Ammon's horn (tissue), 1 donor: ENCODE results near the gene FGD3.
A peak's percentile ranks its signal among the peaks of the same experiment; 100 is the strongest.

Experiments used
- DNase-seq: peaks from one replicate; pipeline ENCODE4 v3.0.0-alpha.2; 2016; ENCODE audit warnings: low spot score

The FGD3 gene

DNA sequence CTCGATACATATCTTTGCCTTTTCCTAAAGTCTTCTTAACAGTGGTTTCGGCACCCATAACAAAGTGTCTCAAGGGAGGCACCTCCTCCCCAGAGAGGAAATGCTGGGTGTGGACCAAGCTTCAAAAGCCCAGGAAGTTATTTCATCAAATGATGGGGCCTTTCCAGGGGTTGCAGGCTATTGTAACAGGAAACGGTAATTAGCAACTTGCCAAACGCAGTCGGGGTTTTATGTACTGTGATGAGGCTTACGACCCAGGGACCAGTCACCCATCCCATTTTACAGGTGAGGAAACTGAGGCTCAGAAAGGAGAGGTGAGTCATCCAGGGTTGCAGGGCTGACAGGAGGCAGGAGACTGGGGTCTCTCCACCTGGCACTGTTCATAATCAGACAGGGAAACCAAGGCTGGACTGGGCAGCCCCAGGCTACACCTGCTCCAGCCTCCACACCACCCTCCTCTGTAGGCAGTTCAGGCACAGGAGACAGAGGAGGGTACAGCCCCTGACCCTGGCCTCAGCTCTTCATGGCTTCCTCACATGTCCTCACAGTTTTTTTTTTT is 81.2 kb downstream of the FGD3 start:
- no peak for DNase-seq

DNA sequence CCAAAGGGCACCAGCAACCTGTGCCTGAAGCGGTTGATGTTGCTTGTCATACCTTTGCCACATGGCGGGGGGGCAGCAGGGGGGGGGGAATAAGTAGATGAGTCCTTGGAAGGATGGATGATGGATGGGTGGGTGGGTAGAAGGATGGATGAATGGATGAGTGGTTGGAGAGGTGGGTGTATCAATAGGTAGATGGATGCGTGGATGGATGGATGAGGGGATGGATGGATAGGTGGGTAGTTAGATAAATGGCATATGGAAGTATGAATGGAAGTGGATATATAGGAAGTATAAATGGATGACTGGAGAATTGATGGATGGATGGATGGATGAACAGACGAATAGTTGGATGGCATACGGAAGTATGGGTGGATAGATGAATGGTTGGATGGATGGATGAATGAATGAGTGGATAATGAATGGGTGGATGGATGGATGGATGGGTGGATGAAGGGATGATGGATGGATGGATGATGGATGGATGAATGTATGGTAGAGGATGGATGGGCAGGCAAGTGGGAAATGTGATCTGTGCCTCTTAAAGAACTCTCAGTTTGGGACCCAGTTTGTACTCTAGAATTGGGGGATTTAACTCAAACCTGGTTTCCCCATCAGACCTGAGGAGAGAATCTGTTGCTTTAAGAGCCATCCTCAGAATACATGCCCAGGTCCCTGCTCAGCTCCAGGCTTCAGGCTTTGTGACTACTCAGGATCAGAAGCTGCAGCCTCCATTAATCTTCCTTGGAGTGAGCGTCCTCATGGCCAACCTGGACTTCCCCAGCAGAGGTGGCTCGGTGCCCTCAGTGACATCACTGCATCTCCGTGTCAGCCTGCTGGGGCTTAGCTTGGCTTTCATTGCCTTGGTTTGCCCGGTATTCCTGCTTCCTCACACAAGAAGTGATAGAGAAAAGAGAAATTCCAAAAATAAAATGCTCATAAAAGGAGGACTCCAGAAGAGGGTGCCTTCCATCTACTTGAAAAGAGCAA is 83.6 kb downstream of the FGD3 start:
- DNase-seq: no peak

DNA sequence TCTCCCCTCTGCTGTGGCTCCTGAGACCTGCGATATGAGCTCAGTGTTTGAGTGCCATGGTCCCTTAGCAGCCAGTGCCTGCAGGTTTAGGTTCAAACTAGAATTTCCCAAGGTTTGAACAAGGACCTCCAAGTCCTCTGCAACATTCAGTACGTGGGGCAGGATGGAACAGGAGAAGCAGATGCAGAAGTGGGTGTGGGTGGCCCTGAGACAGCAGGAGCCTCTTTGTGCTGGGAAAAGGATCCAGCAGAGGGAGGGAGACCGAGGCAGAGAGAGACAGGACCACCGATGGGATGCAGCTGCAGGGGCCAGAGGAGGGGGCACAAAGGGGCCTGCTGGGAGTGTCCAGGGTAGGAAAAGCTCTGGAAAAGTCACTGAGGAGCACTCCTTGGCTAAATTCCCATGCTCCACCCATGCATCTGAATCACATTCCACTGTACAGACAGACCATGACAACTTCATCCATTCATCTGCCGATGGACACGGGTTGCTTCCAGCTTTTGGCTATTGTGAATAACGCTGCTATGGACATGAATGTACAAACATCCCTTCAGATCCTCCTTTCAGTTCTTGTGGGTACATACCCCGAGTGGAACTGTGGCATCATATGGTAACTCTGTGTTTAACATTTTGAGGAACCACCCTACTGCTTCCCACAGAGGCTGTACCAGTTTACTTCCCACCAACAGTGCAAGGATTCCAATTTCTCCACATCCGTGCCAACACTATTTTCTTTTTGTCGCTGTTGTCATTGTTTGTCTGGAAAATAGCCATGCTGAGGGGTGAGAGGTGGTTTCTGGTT is 84.5 kb downstream of the FGD3 start:
- peak; percentile 65 for DNase-seq

DNA sequence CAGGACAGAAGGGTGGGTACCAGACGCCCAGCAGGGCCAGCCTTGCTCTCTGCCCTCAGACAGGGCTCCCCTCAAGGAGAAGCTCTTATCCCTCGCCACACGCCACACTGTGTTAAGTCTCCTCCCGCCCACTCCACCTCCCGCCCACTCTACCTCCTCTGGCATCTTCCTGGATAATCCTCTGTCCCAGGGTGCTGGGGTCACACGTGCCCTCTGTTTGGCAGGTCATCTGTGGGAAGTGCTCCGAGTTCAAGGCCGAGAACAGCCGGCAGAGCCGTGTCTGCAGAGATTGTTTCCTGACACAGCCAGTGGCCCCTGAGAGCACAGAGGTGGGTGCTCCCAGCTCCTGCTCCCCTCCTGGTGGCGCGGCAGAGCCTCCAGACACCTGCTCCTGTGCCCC is 85.2 kb downstream of the FGD3 start:
- no peak for DNase-seq

DNA sequence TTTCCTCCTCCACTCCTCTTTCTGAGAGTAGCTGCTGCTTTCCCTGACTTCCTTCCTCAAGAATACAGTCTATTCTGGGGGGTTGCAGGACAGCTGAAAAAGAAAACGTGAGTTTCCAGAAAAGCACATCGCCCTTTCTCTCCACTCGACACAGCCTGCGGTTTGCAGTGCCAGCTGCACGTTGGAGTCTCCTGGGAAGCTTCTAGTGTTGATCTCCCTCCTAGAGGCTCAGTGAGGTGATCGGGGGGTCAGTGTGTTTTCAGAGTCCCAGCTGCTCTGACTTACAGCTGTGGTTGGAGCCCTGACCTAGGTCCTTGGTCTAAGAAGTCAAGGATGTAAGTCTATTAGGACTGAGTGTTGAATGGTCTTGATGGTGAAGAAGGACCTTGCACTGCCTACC is 86.2 kb downstream of the FGD3 start:
- DNase-seq: no peak

DNA sequence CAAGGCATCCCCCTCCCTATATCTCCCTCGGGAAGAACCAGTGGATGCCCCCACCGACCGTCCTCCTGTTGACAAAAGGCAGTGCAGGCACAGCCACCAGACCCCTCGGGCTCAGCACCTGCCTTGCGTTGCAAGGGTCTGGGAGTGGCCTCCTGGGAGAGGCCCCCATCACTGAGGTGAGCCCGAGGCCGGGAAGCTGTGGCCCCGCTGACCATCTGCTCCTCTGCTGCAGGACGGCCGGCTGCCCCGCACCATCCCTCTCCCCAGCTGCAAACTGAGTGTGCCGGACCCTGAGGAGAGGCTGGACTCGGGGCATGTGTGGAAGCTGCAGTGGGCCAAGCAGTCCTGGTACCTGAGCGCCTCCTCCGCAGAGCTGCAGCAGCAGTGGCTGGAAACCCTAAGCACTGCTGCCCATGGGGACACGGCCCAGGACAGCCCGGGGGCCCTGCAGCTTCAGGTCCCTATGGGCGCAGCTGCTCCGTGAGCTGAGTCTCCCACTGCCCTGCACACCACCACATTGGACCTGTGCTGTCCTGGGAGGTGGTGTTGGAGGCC is 87.9 kb downstream of the FGD3 start:
- DNase-seq: no peak

DNA sequence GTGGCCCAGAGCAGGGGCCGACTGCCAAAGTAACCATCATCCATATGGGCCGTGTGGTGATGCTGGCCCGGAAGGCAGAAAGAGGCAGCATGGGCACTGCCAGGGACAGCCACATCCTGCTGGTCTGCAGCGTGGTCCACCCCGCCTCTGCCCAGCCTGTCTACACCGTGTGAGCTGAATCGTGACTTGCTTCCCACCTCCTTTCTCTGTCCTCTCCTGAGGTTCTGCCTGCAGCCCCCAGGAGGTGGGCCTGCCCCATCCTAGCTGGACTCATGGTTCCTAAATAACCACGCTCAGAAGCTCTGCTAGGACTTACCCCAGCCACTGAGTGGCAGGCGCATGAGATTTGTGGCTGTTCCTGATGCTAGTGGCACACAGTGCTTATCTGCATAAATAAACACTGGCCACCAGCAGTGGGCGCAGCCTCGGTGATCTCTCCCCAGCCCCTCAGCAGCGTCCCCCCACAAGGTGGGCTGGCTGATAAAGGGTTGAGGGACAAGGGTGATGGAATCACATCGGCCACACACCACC is 88.6 kb downstream of the FGD3 start:
- DNase-seq: peak; percentile 50

DNA sequence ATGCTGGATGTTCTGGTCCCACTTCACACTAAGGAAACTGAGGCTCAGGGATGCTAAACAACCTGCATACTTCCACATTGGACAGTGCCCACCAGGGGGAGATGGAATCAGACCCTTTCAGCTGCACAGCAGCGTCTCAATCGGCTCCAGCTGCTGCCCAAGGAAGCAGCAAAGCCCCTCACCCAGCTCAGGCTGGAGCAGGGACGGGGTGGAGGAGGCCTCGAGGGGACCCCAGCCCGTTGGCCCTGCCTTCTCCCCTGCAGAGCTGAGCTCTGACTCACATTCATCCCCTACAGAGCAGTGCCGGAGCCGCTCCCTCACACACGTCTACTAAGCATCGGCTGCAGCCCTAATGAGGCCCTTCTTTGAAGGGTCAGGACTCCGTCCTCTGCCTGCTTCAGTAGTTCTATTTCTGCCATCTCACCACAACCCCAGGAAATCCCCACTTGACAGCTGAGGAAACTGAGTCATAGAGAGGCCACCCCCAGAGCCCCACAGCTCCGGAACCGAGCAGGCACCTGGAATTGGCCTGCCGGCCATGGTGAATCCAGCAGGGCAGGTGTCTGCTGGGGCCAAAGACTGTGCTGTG is 89.7 kb downstream of the FGD3 start:
- no peak for DNase-seq

DNA sequence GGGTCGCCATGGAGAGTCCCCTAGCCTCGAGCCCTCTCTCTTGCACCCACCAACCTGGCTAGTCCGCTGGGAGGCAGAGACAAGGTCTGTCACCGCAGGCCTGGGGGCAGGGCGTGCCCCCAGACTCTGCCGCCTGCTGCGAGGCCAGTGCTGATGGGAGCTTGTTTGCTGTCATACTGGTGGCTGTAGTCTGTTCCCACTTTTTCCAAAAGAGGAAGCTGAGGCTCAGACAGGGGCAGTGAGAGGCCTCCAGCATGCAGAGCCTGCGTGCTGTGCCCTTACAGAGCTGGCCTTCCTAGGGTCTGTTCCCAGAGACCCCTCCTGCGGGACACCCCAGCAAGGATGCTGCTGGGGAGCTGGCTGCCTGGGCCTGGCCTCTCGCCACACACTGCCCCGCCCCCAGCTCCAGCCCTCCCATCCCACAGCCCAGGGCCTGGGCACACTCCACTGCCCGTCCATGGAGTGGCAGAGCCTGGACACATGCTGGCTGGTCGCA is 90.2 kb downstream of the FGD3 start:
- peak; percentile 72 for DNase-seq

DNA sequence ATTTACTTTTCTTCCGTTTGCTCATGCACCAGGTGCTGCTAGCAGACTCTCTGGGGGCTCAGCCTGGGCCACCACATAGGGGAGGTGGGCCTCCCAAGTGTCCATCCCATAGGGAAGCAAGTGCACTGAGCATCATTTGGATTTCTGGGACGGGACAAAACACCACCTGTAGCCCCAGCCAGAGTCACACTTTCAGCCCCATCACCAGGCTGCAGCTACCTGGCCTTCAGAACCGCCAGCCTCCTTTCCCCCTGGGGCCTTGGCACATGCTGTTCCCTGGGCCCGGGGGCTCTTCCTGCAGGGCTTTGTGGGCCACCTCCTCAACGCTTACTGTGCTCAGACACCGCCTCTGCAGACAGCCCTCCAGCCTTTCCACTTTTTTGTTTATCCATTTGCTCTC is 91.6 kb downstream of the FGD3 start:
- DNase-seq: no peak

DNA sequence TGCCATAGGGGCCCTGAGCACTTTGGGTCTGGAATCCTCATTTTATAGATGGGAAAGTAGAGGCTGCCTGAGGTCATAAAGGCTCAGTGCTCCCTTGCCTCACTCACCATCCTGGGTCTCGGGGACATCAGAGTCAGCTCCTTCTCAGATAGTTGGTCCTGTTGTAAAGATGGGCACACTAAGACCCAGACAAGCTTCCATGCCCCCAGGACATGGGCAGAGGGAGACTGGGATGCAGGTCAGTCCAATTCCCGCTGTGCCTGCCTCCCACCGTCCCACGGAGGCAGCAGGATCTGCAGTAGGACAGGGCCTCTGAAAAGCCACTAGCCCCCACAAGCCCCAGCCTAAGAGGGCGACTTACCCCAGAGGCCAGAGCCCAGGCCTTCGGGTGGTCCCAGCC is 92.1 kb downstream of the FGD3 start:
- no peak for DNase-seq

DNA sequence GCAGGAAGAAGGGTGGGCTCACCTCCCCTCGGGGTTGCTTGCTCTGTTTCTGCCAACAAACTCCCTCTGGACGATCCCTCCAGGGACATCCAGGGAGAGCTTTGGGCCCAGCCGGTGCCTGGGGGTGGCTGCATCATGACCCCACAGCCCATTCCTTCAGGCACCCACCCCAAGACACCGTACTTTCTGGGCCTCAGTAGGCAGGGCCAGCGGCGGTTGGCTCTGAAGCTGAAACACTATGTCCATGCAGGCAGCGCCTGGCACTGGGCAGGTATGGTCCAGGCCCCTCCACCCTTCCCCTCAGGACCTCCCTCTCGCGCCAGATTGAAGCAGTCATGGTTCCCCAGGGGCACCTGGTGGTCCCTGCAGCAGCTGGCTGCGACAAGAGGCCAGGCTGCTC is 92.7 kb downstream of the FGD3 start:
- DNase-seq: no peak

DNA sequence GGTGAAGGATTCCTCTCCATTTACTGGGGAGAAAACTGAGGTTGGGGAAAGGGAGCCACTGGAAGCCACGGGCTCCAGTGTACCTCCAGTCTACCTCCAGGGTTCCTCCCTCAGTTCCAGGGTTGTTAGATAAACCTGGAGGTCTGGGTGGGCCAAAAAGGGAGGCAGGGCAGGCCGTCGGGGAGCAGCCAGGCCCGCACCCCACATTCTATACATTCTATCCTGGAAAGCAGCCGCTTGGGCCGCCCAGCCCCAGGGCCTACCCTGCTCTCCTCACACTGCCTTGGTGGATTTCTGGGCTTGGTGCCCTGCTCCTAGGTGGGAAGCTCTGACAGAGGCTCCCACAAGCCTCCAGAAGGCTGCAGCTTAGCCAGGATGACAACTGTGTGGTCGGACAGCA is 93.1 kb downstream of the FGD3 start:
- no peak for DNase-seq

DNA sequence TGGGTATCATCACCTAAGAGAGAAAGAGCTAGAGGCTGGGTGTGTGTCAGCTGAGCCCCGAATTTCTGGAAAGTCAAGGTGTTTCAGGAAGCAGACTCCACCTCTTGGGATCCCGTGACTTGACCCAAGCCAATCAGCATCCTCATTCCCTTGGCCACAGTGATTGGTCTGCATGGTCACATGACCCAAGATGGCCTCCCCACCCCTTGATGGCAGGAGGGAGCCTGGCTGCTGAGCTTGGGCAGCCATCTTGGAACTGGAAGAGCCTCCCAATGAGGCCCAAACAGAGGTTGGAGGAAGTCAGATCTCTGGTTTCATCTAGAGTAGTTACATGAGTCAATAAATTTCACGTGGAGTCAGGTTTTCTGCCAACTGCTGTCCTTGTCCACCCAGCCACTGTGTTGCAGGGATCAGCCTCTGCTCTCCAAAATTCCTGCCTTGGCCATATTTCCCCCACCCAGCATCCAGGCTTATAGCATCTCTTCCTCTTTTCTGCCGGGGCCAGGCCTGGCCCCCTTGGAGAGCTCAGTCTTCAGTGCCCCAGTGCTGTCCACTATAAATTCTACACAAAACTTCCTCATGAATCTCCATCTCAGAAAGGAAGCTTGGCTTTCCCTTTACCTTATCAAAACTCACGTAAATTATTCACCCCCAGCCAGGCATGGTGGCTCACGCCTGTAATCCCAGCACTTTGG is 93.9 kb downstream of the FGD3 start:
- no peak for DNase-seq

DNA sequence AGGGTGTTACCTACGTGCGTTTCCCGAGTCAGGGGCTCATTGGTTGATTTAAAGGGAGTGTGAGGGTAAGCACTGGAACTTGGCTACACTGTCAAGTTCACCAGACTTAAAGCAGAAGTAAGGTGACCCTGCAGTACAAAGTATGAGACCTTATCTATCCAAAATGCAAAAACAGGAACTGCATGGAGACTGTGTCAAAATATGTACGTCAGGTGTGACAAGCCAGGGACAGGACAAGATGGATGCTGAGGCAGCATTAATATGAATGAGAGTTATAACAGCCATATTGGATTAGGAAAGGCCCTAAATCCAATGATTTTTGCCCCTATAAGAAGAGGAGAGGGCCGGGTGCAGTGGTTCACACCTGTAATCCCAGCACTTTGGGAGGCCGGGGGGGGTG is 95.8 kb downstream of the FGD3 start:
- DNase-seq: no peak

DNA sequence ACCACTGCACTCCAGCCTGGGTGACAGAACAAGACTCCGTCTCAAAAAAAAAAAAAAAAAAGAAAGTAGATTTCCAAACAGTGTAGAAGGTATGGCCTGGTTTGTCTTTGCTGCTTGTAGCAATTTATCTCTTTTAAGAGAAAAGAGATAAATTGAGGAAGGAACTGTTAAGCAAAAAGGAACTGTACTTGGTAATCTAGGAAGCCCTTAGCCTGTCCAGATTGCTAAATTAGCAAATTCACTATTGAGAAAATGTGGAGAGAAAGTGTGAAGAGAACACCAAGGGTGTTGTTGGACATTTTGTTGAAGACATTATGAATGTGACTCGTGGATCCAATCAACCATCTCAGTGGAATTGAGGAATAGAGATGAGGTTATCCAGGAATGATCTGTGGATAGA is 98.2 kb downstream of the FGD3 start:
- DNase-seq: no peak

DNA sequence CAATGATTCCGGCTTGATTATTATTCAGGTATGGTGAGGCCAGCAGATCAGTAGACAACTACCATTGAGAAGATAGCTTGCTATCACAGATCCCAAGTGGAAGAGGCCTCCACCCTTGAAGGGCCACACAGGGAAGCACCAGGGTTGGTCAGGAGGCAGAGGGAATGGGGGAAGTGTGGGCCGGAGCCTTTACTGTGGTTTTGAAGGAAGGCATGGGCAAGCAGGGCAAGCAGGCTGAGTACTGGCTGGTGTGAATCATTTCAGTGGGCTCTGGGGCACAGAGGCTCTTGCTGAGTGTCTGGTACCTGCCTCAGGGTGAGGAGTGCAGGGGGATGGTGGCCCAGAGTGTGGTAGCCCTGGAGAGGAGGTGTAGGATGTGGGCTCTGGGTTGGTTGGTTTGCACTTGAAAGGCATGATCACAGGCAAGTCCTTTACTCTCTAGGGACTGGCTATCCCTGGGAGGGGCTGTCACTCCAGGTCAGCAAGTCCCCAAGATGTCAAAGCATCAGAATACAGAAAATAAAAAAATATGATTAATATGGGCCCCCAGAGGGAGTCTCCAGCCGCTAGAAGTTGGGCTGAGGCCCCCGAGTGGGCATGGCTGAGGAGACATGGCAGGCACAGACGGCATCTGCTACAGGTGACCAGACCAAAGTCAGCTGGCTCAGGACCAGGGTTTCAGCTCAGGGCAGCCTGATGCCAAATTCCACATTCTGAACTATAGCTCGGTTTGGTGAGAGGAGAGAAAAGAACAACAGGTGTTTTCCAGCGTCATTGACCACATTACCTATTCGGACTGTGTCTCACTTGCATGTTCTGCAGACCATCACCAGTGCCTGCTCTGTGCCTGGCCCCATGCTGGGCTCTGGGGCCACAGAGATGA is 101.5 kb downstream of the FGD3 start:
- DNase-seq: no peak

DNA sequence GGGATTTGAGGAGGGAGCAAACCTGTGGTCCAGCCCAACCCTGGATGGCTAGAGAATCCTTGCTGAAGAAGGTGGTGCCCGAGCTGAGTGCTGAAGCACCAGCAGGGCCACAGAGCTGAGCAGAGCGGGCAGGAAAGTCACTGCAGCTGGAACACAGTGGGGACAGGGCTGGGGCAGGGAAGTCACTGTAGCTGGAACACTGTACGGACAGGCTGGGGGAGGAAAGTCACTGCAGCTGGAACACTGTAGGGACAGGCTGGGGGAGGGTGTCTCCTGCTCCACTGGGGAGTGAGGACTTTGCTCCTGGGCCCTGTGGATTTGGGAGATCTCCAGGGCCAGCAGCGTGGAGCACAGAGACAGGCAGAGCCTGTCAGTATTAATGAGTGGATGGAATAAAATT is 102.2 kb downstream of the FGD3 start:
- DNase-seq: no peak

DNA sequence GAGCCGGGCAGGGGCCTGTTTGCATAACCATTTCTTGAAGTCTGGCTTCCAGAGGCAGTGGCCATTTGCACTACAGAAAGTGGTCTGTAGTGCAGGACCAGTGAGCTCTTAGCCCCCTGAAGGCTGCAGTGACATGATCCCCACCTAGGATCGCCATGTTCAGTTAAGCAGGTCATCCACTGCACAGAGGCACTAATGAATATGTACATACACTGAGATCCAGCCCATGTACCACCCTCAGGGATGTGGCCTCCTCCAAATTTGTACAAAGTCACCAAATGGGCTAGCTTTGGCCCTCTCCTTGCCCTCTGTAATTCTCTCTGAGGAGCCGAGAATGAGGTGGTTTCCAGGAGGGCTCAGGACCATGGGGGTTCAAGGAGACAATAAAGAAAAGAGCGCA is 102.9 kb downstream of the FGD3 start:
- DNase-seq: no peak

DNA sequence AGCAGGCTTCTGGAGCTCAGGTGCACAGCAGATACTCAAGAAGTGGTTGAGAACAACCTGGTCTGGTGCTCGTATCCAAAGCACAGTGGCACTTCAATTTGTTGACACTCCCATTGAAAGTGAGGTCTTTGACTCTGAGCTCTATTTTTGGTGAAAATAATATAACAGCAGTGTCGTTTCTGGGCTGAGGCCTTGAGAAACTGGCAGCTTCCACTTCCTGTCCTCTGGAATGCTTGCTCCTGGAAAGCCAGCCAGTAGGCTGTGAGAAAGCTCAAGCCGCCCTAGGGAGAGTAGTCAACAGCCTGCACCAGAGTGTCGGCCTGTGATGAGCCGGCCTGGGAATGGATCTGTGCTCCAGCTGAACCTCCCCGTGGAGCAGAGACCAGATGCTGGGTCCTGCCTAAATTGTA is 104.4 kb downstream of the FGD3 start:
- no peak for DNase-seq
